ENCODE results near the gene SLC9A9. TPM values are rescaled to one million over a fixed set of nuclear protein-coding genes. Genes with fewer than 3 reads are reported as not detected.
A peak's percentile ranks its signal among the peaks of the same experiment; 100 is the strongest.

The SLC9A9 gene
- total RNA-seq, 1 experiment from 2014 or later, result 1.5 TPM

DNA sequence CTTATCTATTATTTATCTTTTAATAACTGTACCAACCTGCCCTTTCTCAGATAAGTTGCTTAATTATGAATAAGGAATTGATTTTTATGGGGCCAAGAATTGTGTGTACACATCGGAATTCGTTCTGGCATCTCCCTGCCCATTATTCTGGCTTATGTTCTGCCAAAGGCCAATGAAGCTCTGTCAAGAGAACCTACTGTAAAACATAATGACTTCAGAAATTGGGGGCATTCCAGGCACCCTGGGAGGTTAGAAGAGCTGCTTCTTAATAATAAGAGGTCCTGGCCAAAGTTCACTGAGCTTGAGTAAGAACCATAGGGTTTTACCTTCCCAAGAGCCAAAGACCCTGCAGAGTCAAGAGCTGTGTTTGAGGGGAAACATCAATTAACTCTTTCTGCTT lies 261.7 kb downstream of the SLC9A9 start:
- peak; percentile 30 for DNase-seq
- Mint-ChIP-seq H3K4me3 (ENCODE audit: low read depth, unreplicated experiment) (no peak overlapping the region), H3K9me3 (ENCODE audit: low read depth, unreplicated experiment) (no peaks in the 10 kb centered on the region), H3K36me3 (ENCODE audit: insufficient read depth, unreplicated experiment) (no peaks in the 10 kb centered on the region), H3K27ac (ENCODE audit: unreplicated experiment) (no peak overlapping the region), H3K4me1 (ENCODE audit: low read depth, unreplicated experiment) (peaks cover 10% of the 10 kb centered on the region), H3K27me3 (ENCODE audit: unreplicated experiment) (peaks cover 33% of the 10 kb centered on the region)
- CTCF ChIA-PET, result interaction anchor here (0.9 kb wide), 1 partner anchor 11 kb away, joined by 3 read pairs; no protein-coding TSS in a partner anchor
- intact Hi-C loops (cut with micrococcal nuclease; ENCODE audit: unreplicated experiment), result no loop called here
- TF ChIP-seq, protein P1, sequence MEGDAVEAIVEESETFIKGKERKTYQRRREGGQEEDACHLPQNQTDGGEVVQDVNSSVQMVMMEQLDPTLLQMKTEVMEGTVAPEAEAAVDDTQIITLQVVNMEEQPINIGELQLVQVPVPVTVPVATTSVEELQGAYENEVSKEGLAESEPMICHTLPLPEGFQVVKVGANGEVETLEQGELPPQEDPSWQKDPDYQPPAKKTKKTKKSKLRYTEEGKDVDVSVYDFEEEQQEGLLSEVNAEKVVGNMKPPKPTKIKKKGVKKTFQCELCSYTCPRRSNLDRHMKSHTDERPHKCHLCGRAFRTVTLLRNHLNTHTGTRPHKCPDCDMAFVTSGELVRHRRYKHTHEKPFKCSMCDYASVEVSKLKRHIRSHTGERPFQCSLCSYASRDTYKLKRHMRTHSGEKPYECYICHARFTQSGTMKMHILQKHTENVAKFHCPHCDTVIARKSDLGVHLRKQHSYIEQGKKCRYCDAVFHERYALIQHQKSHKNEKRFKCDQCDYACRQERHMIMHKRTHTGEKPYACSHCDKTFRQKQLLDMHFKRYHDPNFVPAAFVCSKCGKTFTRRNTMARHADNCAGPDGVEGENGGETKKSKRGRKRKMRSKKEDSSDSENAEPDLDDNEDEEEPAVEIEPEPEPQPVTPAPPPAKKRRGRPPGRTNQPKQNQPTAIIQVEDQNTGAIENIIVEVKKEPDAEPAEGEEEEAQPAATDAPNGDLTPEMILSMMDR (IDR thresholded peaks at IDR 0.05; ENCODE audit: unreplicated experiment), result no peak
- BruUV-seq (replicated peaks), result no TSS peak

DNA sequence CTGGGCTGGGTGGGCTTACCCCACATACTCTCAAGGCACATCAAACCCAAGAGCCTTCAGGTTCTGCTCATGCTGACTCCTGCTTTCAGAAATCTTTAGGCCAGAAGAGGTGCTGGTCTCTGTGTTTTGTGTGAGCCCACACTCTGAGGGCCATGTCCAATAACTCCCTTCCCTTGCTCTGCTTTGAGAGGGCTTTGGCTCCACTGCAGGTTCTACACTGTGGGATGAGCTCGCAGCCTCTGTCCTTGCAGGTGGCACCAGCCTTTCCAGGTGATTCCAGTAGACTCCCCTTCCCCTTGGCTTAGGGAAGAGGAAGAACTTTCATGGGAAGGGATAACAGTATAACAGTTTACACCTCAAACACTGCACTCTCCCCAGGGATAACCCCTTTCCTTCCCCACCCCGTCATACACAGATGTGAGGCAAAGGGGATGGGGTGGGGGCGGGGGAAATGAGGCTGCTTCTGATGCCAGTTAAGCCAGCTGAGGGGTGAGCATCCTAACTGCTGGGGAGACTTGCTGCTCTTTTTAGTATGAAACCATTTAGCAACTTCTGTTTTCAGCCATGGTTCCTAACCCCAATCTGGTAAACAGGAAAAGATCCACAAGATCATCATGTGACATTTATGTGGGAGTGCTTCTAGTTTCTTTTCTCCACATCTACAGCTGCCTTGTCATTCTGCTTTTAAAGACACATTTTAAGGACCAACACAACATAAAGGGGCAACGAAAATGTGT lies 262.4 kb downstream of the SLC9A9 start:
- intact Hi-C loops (cut with micrococcal nuclease; ENCODE audit: unreplicated experiment), result no loop called here

DNA sequence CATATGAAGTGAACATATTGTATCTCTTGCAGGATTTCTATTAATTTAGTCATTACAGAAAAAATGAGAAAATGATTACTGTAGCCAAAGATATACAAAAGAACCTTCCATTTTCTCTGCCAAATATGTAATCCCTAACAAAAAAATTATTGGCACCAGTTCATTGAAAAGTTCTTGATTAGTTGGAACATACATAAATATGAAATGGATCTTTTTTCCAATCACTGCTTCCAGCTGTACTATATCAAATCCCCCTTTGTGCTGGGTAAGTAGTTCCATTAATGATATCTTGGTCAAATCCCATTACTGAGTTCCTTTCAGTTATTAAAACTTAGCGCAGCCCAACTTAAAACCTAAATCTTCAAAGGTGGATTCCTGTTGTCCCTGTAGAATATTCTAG lies 263.8 kb downstream of the SLC9A9 start:
- no TSS peak for BruUV-seq (replicated peaks)
- H3K4me3 Mint-ChIP-seq (ENCODE audit: low read depth, unreplicated experiment), result no peak overlapping the region
- TF ChIP-seq, protein P1 (IDR thresholded peaks at IDR 0.05; ENCODE audit: unreplicated experiment), result no peak
- no peaks in the 10 kb centered on the region for H3K36me3 Mint-ChIP-seq (ENCODE audit: insufficient read depth, unreplicated experiment)
- intact Hi-C loops (cut with micrococcal nuclease; ENCODE audit: unreplicated experiment), result no loop called here
- CTCF ChIA-PET, result no interaction called here
- H3K4me1 Mint-ChIP-seq (ENCODE audit: low read depth, unreplicated experiment), result peaks cover 10% of the 10 kb centered on the region
- peaks cover 38% of the 10 kb centered on the region for H3K27me3 Mint-ChIP-seq (ENCODE audit: unreplicated experiment)
- no peak for DNase-seq
- no peak overlapping the region for H3K27ac Mint-ChIP-seq (ENCODE audit: unreplicated experiment)
- H3K9me3 Mint-ChIP-seq (ENCODE audit: low read depth, unreplicated experiment), result no peaks in the 10 kb centered on the region

More for the DNA sequence above, 262.4 kb downstream of the SLC9A9 start:
- CTCF ChIA-PET, result no interaction called here
- no TSS peak for BruUV-seq (replicated peaks)
- peaks cover 10% of the 10 kb centered on the region for H3K4me1 Mint-ChIP-seq (ENCODE audit: low read depth, unreplicated experiment)
- no peak overlapping the region for H3K27ac Mint-ChIP-seq (ENCODE audit: unreplicated experiment)
- DNase-seq, result no peak
- peaks cover 33% of the 10 kb centered on the region for H3K27me3 Mint-ChIP-seq (ENCODE audit: unreplicated experiment)
- no peaks in the 10 kb centered on the region for H3K9me3 Mint-ChIP-seq (ENCODE audit: low read depth, unreplicated experiment)
- TF ChIP-seq, protein P1 (IDR thresholded peaks at IDR 0.05; ENCODE audit: unreplicated experiment), result no peak
- H3K36me3 Mint-ChIP-seq (ENCODE audit: insufficient read depth, unreplicated experiment), result no peaks in the 10 kb centered on the region
- H3K4me3 Mint-ChIP-seq (ENCODE audit: low read depth, unreplicated experiment), result no peak overlapping the region

DNA sequence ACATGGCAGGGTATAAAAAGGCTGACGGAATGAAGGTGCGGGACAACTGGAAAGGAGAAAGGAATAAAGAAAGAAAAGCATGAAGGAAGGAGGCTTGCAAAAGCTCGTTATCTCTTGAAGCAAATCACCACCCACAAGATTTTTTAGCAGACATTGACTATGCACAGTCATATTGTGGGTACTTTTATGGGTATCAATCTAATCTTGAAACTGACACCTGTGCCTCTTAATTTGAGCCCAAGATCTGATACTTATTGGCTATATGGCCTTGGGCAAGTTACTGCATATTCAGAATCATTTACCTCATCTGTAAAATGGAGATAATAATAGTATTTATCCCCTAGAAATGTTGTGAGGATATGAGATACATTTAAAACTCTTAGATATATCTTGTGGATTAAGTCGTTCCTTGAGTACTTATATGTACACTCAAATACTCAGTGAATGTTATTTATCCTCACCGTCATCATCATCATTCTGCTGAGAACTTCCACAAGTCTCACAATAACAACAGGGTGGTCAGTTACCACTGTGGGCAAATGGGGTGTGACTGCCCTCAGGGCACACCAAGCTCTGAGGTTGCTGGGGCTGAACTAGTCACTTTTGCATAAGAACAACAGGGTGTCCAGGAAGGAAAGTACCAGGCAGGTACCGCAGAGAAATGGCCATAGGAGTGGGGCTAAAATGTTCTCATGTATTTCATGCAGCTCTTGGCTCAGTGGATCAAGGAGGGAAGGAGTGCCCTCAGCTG lies 266.1 kb downstream of the SLC9A9 start:
- no peak overlapping the region for H3K27ac Mint-ChIP-seq (ENCODE audit: unreplicated experiment)
- intact Hi-C loops (cut with micrococcal nuclease; ENCODE audit: unreplicated experiment), result no loop called here
- H3K27me3 Mint-ChIP-seq (ENCODE audit: unreplicated experiment), result peaks cover 49% of the 10 kb centered on the region
- BruUV-seq (replicated peaks), result no TSS peak
- H3K36me3 Mint-ChIP-seq (ENCODE audit: insufficient read depth, unreplicated experiment), result no peaks in the 10 kb centered on the region
- no peaks in the 10 kb centered on the region for H3K9me3 Mint-ChIP-seq (ENCODE audit: low read depth, unreplicated experiment)
- DNase-seq, result no peak
- no peak overlapping the region for H3K4me3 Mint-ChIP-seq (ENCODE audit: low read depth, unreplicated experiment)
- peaks cover 9% of the 10 kb centered on the region for H3K4me1 Mint-ChIP-seq (ENCODE audit: low read depth, unreplicated experiment)
- CTCF ChIA-PET, result no interaction called here
- TF ChIP-seq, protein P1 (IDR thresholded peaks at IDR 0.05; ENCODE audit: unreplicated experiment), result no peak

Data from Calu3 (cell line).